ENCODE data around the gene CTTNBP2. TPM values are rescaled to one million over a fixed set of nuclear protein-coding genes. Genes with fewer than 3 reads are reported as not detected.

Gene CTTNBP2
- total RNA-seq, 1 donor from 2014 or later = 2.2 TPM

DNA sequence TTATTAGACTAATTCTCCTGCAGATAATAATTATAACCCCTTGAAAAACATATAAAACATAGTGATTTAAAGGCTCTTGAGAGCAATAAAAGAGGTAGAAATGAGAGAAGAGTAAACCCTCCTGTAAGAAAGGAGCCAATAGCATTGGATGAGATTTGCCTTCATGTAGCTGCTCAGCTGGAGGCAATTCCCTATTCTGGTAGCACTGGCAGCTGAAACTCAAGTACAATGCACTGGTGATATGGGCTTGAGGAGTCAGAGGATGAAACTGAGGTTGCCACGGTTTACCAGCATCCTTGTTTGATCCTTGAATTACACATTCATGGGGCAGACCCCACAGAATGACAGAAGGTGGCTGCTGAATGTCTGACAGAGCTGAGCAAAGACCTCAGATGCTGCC lies 76.4 kb downstream of the CTTNBP2 start:
- intact Hi-C loops (cut with DNase I) = no loop called here
- no peak for DNase-seq (ENCODE audit: low spot score)

DNA sequence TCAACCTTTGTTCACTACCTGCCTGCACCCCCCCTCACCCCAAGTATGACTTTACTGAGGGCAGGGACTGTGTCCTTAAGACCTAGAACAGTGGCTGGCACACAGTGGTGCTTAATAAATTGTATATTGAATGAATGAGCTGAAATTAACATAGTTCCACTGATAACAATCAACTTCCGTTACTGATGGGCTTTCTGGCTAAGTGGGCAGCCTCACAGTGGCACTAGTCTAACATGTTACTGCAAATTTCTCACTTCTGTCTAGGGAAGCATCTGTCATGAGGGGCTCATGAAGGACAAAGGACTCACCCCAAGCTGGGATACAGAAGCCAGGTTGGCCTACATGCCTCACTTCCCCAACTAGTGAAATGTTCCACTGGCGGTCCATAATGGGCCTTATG lies 79.3 kb downstream of the CTTNBP2 start:
- no peak for DNase-seq (ENCODE audit: low spot score)
- intact Hi-C loops (cut with DNase I) = no loop called here

DNA sequence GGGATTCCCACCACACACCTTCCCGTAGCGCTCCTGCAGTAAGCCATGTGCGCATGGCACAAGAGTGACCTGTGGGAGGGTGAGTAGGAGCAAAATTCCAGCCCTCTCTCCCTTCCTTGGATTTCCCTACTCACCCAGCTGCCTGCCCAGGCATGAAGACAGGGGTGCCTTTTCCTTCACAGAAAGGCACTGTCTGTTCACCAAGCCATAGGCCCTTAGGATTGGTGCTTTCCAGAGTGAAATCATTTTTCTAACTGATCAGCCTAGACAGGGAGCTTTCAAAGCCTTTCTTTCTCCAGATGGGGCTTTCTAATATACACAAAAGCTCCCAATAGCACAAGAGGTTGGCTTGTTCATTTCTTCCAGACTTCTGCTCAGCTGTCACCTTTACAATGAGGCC lies 79.7 kb downstream of the CTTNBP2 start:
- no peak for DNase-seq (ENCODE audit: low spot score)
- intact Hi-C loops (cut with DNase I) = no loop called here

DNA sequence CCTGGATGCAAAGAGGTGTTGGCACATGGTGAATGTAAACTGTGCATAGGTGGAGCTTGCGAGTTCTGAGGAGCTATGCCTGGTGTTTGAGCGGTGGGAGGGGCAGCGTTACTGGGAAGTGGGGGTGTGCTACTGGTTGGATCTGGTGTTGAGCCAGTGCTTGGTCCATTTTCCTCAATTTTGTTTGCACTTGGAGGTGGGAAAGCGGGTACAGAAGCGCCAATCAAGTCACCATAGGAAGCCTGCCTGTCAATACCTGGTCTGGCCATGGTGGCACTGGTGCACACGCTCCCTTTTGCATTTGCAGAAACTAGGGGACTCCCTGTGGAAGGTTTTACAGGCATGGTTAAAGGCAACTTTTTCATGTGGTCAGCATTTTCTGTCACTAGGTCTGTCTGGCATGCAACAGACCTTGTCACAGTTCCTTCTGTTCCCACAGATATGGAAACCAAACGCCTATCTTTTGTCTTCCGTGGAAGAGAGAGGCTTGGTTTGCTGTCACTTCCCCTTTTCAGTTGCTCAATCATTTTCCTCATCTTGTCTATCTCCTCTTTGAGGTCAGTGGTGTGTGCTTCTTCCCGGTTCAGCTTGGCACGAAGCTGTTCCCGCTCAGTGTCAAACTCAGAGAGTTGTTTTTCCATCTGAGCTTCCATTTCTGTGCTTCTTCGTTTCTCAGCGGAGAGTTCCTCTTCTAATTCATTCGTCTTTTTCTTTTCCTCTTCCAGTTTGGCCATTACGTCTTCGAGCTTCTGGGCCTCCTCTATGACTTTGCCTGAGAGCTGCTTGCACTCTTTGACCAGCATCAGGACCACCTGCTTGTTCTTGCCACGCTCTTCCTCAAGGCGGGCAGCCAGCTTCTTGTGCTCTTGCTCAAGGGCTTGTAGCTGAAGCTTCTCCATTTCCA lies 81.1 kb downstream of the CTTNBP2 start:
- intact Hi-C loops (cut with DNase I) = no loop called here
- DNase-seq (ENCODE audit: low spot score) = no peak

DNA sequence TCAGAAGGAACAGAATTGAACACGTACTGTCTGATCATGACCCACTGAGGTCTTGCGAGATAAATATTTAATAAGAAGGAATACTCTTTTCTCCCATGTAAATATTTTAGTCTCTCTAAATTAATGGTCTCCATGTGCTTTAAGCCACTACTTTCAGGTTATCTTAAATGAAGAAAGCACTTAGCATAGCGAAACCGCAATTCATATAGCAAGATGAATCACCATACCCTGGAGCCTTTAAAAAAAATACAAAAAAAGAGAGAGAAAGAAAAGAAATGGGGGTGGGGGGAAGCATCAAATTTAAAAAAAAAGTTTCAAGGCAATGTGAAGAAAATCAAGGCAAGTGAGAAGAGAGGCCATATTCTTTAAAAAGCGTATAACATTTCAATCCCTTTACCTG lies 82.5 kb downstream of the CTTNBP2 start:
- DNase-seq (ENCODE audit: low spot score) = no peak
- intact Hi-C loops (cut with DNase I) = no loop called here

- intact Hi-C loops (cut with DNase I) = no loop called here
These were observed 83.0 kb downstream of the CTTNBP2 start for GRCh38 chr7:117790251-117790650.

GRCh38 chr7:117785431-117785830 lies 87.8 kb downstream of the CTTNBP2 start:
- intact Hi-C loops (cut with DNase I) = no loop called here
- no peak for DNase-seq (ENCODE audit: low spot score)

More at GRCh38 chr7:117790251-117790650, 83.0 kb downstream of the CTTNBP2 start:
- DNase-seq (ENCODE audit: low spot score) = no peak

DNA sequence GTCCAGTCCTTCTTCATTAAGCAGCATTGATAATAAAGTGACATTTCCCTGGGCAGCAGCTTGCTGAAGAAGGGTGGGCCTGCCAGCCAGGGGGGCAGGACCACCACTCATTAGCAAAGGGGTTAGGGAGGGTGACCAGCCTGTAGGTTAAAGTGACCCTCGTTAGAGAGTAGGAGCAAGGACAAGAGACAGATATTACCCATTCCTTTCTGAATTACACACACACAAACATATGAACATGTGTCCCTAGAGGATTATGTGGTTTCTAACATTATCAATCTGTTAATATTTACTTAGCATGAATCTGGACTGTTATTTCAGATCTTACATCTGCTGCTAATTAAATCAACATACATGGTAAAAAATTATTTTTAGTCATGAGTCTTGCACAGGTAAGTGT lies 88.9 kb downstream of the CTTNBP2 start:
- intact Hi-C loops (cut with DNase I) = no loop called here
- no peak for DNase-seq (ENCODE audit: low spot score)

GRCh38 chr7:117782761-117783160 lies 90.5 kb downstream of the CTTNBP2 start:
- intact Hi-C loops (cut with DNase I) = no loop called here
- DNase-seq (ENCODE audit: low spot score) = no peak

DNA sequence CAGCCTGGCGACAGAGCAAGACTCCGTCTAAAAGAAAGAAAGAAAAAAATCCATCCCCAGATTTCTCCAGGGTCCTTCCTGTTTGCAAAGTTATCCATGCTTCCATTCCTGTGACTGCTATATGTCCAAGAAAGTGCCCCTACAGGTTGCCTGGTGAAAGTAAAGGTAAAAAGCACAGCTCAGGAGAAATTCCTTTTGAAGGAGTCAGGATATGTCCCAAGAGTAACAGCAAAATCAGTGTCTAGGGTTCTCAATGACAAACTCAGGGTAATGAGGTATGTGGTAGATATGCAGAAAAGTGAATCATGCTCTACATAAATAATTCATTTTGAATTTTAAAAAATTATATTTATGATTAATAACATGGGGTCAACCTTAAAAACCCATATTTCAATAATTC lies 91.5 kb downstream of the CTTNBP2 start:
- DNase-seq (ENCODE audit: low spot score) = no peak
- intact Hi-C loops (cut with DNase I) = no loop called here

DNA sequence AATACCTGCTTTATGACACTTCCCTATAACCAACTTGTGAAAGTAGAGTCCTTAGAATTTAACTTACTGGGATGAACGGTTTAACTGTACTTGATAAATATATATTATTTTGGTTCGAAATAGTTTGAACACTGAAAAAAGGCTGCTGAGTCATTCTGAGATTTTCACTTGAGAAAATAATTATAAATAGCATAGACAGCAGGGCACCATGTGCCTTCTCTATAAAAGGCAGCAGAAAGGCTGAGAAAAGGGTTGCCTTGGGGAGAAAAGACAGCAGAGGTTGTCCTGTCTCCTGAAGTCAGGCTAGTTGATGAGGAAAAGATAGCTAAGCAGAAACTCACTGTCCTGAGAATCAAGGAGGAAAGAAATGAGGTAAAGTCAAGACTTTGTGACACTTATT lies 92.4 kb downstream of the CTTNBP2 start:
- intact Hi-C loops (cut with DNase I) = no loop called here
- no peak for DNase-seq (ENCODE audit: low spot score)

- intact Hi-C loops (cut with DNase I) = no loop called here
- DNase-seq (ENCODE audit: low spot score) = no peak
These were observed 95.7 kb downstream of the CTTNBP2 start for GRCh38 chr7:117777335-117778142.

DNA sequence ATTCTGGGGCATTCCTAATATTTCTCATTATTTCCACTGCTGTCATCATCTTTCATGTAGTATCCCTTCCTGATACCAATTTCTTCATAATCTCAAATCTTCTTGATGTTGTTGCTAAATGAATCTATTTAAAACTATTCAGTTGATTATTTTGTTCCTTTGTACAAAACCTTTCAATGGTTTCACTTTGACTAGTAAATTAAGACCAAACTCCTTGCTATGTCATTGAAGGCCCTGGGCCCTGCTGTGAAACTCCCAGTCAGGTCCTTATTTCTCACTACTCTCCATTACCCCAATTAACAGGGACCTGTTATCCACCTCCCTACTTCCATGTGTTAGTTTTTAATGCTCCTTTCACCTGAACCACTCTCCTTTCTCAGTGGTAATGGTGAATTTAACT lies 97.0 kb downstream of the CTTNBP2 start:
- intact Hi-C loops (cut with DNase I) = no loop called here
- DNase-seq (ENCODE audit: low spot score) = no peak

DNA sequence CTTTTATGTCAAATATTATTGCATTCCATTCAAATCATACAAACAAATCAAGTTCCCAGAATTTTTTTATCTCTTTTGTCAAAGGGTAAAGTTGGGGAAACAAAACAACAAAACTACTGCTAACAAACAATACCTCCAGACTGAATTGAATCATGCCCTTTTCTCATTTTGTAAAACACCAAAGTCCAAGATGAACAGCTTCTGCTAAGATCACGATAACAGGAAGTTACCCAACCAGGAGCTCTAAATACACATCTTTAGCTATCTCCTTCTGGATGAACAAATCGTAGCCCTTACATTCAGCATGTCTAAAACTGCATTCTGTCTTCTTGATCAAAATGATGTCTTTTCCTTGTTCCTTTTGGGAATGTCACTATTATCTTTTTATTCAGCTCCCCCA lies 97.4 kb downstream of the CTTNBP2 start:
- intact Hi-C loops (cut with DNase I) = no loop called here
- no peak for DNase-seq (ENCODE audit: low spot score)

DNA sequence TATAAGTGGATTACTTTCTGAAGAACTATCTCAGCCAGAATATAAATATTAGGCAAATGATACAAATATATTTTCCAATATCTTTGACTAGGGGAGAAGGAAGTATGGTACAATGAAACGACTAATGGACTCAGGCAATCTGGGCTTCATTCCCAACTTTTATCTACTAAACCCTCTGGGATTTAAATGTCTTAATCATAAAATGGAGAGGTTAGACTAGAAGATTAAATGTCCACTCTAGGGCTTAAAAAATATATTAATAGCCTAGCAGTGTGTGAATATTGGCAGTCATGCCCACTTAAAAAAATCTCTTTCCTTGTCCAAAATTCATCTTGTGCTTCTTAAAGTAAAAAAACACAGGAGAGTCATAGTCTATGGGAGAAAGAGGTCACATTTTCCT lies 98.3 kb downstream of the CTTNBP2 start:
- intact Hi-C loops (cut with DNase I) = no loop called here
- no peak for DNase-seq (ENCODE audit: low spot score)

- intact Hi-C loops (cut with DNase I) = no loop called here
- DNase-seq (ENCODE audit: low spot score) = no peak
These were observed 100.8 kb downstream of the CTTNBP2 start for GRCh38 chr7:117772421-117772820.

- no peak for DNase-seq (ENCODE audit: low spot score)
- intact Hi-C loops (cut with DNase I) = no loop called here
These were observed 101.5 kb downstream of the CTTNBP2 start for GRCh38 chr7:117771756-117772155.

GRCh38 chr7:117769085-117769484 lies 104.2 kb downstream of the CTTNBP2 start:
- intact Hi-C loops (cut with DNase I) = no loop called here
- no peak for DNase-seq (ENCODE audit: low spot score)

GRCh38 chr7:117767951-117768350 lies 105.3 kb downstream of the CTTNBP2 start:
- DNase-seq (ENCODE audit: low spot score) = no peak
- intact Hi-C loops (cut with DNase I) = no loop called here

DNA sequence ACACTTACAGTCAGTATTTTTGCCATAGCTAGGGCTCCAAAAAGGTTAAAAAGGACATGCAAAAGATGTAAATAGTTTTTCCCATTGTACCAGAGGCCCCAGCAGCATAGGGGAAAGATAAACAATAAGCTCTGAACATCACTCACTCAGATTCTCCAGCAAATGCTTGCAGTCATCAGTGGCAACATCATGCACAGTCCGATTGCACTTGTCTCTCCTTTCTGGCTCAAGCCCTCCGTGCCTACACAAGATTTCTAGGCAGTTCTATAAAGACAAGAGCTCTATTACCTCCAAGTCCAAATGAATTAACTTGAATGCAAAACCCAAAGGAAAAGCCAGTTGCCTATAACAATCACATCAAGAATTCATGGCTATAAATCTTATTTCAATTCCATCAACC lies 106.3 kb downstream of the CTTNBP2 start:
- intact Hi-C loops (cut with DNase I) = no loop called here

GRCh38 chr7:117764031-117764430 lies 109.2 kb downstream of the CTTNBP2 start:
- intact Hi-C loops (cut with DNase I) = no loop called here
- DNase-seq (ENCODE audit: low spot score) = no peak

More for the DNA sequence above, 106.3 kb downstream of the CTTNBP2 start:
- DNase-seq (ENCODE audit: low spot score) = no peak
